GM19372 (cell line): ENCODE measurements around the gene AZU1.

Experiments
- ATAC-seq: cut with Tn5 transposase; IDR thresholded peaks from one replicate; pipeline ENCODE4 v1.9.1; 2021; ENCODE audit warnings: mild to moderate bottlenecking, low read depth, moderate library complexity; ENCODE audit not compliant: unreplicated experiment

Gene AZU1

GRCh38 chr19:796692-797527 lies 30.7 kb upstream of the AZU1 start, which contains the start of gene PTBP1:
PTBP1 (plus strand) TSS chr19:797452; CDS start chr19:797498, 46 bp downstream.
- peak; percentile 78 for ATAC-seq

- ATAC-seq = peak; percentile 43
Measured at GRCh38 chr19:797528-798414, 29.9 kb upstream of the AZU1 start.

- ATAC-seq = no peak
Measured at GRCh38 chr19:798415-799075, 29.1 kb upstream of the AZU1 start.

GRCh38 chr19:799076-799881 lies 28.4 kb upstream of the AZU1 start:
- no peak for ATAC-seq

GRCh38 chr19:800360-801029 lies 27.1 kb upstream of the AZU1 start:
- no peak for ATAC-seq

- ATAC-seq = no peak
Measured at GRCh38 chr19:801030-801860, 26.4 kb upstream of the AZU1 start.

- no peak for ATAC-seq
Measured at GRCh38 chr19:801861-802497, 25.7 kb upstream of the AZU1 start.

- ATAC-seq = no peak
Measured at GRCh38 chr19:802498-803098, 25.0 kb upstream of the AZU1 start.

GRCh38 chr19:803099-803561 lies 24.5 kb upstream of the AZU1 start:
- ATAC-seq = no peak

GRCh38 chr19:803686-804418 lies 23.8 kb upstream of the AZU1 start:
- no peak for ATAC-seq

GRCh38 chr19:804419-805165 lies 23.0 kb upstream of the AZU1 start:
- no peak for ATAC-seq

GRCh38 chr19:805166-805551 lies 22.5 kb upstream of the AZU1 start:
- no peak for ATAC-seq

- no peak for ATAC-seq
Measured at GRCh38 chr19:805600-806550, 21.8 kb upstream of the AZU1 start.

- no peak for ATAC-seq
Measured at GRCh38 chr19:806815-807421, 20.7 kb upstream of the AZU1 start.
